KOPT-K1 (cell line): ENCODE results near the gene AP4B1.
"Not testable (repeated sequence)": the region's sequence is repeated elsewhere in the genome, so short reads cannot be mapped to it uniquely, and the experiment has no call there.

Experiments
- H3K27ac ChIP-seq: fragments of 200-600 bp; sonication (generic); 2 replicates; pipeline ENCODE4 v1.5.1; 2016; ENCODE audit warnings: antibody characterized with exemption, mild to moderate bottlenecking, low read depth, low read length; ENCODE audit not compliant: poor library complexity, severe bottlenecking
- H3K36me3 ChIP-seq: fragments of 200-600 bp; sonication (generic); 2 replicates; pipeline ENCODE4 v1.5.1; 2017; ENCODE audit warnings: antibody characterized with exemption, mild to moderate bottlenecking, low read length, moderate library complexity; ENCODE audit not compliant: insufficient read depth
- H3K9me3 ChIP-seq: fragments of 200-600 bp; sonication (generic); 2 replicates; pipeline ENCODE4 v1.5.1; 2017; ENCODE audit warnings: antibody characterized with exemption, low read length, mild to moderate bottlenecking; ENCODE audit not compliant: insufficient read depth, poor library complexity, severe bottlenecking

The AP4B1 gene

DNA sequence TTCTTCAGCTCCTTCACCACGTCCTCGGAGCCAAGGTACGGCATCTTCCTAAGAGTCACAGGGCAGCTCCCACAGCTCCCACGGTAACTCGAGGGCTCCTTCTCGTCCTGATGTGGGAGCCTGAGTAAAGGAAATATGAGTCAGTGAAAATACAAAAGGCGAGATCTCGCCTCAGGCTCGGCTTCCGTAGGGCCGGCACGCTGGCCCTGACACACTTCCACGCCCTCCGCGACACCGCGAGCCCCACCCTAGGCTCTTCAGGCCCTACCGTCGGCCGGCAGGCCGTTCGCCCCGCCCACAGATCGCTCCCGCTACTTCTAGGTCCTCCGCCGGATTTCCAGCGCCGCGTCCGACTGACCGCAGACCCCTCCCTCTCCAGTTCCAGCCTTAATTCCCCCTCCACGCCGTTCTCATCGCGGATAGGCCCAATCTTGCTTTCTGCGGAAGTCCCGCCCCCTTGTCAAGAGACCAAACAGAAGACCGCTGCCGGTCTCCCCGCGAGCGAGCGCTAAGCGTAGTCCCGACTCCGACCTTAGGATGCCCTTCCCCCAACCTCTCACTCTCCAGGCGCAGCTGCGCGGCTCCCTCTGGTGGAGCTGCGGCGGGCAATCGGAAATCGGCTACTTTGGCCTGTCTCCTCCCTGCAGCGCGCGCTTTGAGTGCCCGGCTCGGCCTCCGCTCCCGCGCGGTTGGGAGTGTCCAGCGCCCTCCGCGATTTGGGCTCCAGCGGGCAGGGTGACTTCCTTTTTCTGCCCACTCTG lies at the start of gene AP4B1, which contains the start of gene DCLRE1B:
AP4B1 (minus strand) TSS at position 126 of the 761 bp plus-strand sequence; CDS start at position 44, 82 bp downstream.
DCLRE1B (plus strand) TSS at position 653 of the 761 bp plus-strand sequence. CDS start 261 bp downstream, outside the sequence.
- Histone ChIP-seq H3K36me3 (peaks cover 59% of the 10 kb centered on the region), H3K27ac (peak within 1 kb of the TSS; percentile 85), H3K9me3 (no peaks in the 10 kb centered on the region)

DNA sequence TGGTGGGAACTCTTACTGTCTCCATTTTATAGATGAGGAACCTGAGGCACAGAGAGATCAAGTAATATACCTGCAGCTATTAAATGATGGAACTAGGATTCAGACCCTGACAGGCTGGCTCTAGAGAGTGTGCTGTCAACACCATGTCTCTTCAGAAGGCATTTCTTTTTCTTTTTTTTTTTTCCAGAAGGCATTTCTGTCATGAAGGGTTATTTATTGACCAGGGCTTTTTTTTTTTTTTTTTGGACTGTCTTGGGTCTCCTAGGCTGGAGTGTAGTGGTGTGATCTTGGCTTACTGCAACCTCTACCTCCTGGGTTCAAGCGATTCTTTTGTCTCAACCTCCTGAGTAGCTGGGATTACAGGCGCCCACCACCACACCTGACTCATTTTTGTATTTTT lies 47.1 kb upstream of the AP4B1 start:
- Histone ChIP-seq H3K9me3 (no peaks in the 10 kb centered on the region), H3K27ac (no peak overlapping the region), H3K36me3 (peaks cover 70% of the 10 kb centered on the region)

DNA sequence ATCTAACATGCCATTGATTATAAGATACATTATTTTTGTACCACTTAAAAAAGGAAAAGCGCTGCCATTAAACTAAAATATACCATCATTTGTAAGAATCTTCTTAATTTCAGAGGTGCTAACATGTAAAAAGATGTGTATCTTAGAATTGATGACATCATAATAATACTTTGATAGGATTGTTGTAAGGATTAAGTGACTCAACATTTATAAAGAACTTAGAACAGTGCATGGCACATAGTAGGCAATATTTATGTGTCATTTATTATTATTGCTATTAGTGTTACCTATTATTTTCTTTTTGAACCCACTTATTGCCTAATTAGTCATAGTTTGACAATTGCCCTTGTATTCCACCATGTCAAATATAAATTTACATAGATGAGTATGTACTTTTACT lies 46.3 kb upstream of the AP4B1 start:
- Histone ChIP-seq H3K27ac (no peak overlapping the region), H3K9me3 (no peaks in the 10 kb centered on the region), H3K36me3 (peaks cover 61% of the 10 kb centered on the region)

DNA sequence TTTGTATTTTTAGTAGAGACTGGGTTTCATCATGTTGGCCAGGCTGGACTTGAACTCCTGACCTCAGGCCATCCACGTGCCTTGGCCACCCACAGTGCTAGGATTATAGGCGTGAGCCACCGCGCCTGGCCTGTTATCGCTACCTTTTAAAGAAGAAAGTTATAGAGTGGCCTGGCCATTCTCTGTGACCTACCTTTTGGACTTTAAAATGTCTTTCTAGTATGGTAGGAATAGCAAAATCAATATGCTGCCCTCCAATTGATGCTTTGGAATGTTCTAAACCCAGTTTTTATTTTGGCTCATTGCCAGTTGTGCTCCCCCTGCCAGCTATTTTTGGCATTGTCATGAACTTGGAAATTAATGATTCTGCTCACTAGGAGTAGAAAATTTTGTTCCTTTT lies 44.4 kb upstream of the AP4B1 start:
- no peak overlapping the region for H3K27ac ChIP-seq
- H3K36me3 ChIP-seq: peaks cover 55% of the 10 kb centered on the region

DNA sequence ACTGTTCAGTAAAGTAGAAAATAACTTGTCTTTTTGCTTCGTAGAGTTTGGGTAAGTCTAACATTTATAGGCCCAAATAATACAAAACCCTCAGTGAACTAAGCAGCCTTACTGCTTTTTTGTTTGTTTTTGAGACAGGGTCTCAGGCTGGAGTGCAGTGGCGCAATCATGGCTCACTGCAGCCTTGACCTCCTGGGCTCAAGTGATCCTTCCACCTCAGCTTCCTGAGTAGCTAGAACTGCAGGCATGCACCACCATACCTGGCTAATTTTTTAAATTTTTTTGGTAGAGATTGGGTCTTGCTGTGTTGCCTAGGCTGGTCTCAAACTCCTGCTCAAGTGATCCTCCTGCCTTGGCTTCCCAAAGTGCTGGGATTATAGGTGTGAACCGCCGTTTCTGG lies 43.6 kb upstream of the AP4B1 start:
- not testable (repeated sequence) for H3K9me3 ChIP-seq
- H3K27ac ChIP-seq: peak overlapping the region; percentile 53
- H3K36me3 ChIP-seq: peaks cover 55% of the 10 kb centered on the region

More for the DNA sequence above, 44.4 kb upstream of the AP4B1 start:
- H3K9me3 ChIP-seq: peaks cover 8% of the 10 kb centered on the region

DNA sequence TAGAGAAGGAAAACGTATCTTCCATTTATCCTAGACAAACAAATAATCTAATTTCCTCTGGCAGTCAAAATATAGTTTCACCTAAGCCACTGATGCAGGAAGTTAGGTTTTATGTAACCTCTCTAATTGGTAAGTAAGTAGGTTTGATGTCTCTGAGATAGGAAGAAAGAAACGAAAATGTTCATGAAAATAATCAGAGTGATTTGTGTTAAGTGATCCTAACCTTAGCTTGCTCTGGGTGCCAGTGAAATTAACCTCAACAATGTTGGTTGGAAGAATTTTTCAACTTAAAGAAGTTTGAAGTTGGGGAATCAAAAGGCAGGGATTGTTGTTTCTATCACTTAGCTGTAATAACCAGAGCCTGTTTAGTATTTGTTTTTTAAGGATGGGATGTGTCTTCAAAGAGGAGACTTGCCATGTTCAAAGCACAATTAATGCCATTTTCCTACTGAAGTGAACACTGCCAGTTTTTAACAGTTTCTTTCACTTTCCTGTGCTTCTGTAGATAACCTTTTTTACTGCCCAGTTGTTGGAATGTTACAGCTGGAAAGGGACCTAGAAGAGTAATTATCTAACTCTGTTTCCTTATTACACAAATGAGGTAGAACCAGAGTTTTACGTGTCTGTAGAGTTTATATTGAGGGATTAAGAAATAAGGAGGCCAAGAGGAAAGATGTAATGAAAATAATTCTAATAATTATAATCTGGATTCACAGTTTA lies 42.9 kb upstream of the AP4B1 start:
- peak overlapping the region; percentile 53 for H3K27ac ChIP-seq
- peaks cover 8% of the 10 kb centered on the region for H3K9me3 ChIP-seq
- H3K36me3 ChIP-seq: peaks cover 56% of the 10 kb centered on the region

DNA sequence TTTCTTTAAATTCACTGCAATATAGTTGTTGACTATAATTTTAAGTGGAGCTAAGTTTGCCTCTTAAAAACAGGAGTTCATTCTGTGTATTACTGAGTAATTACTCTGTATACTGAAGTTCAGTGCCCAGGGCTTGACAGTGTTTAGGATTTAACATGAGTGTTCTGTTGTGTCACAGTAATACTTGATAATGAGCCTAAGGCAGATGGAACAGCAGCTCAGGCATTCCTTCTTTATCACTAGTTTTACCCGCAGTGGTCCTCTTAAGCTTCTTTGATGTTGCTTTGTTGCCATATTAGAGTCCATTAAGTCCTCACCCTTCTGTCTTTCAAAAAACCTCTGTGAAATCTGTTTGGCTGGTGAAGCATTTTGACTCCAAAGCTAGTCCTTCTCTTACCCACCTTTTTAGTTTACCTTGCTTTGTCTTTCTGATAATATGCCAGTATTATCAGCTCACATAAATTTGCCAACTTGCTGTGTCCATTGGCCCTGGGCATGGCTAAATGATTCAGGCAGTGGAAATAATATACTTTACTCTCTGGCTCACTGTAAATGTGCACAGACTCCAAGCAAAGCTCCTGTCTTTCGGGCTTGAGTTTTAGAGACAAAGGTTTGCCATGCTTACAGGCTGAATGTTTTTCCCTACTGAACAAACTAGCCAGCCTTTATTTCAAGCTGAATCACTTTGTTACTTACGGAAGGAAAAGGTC lies 42.2 kb upstream of the AP4B1 start:
- H3K9me3 ChIP-seq: peaks cover 8% of the 10 kb centered on the region
- H3K36me3 ChIP-seq: peaks cover 59% of the 10 kb centered on the region
- peak overlapping the region; percentile 53 for H3K27ac ChIP-seq

DNA sequence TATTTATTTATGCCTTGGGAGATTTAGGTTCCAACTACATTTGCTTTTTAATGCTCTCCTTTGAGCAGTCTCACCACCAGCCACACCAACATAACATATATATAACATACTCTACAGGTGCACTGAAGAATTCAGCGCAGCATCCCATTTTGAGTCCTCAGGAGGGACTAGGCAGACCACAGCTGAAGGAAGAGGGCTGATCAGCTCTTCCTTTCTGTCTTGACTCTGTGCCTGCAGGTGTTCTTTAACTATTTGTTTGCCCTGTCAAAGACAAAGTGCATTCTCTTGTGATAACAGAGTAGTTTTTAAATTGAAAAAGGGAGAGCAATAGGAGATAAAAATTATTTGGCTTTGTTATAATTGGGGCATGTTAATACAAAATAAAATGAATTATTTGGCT lies 41.5 kb upstream of the AP4B1 start:
- peaks cover 56% of the 10 kb centered on the region for H3K36me3 ChIP-seq
- H3K27ac ChIP-seq: peak overlapping the region; percentile 17

DNA sequence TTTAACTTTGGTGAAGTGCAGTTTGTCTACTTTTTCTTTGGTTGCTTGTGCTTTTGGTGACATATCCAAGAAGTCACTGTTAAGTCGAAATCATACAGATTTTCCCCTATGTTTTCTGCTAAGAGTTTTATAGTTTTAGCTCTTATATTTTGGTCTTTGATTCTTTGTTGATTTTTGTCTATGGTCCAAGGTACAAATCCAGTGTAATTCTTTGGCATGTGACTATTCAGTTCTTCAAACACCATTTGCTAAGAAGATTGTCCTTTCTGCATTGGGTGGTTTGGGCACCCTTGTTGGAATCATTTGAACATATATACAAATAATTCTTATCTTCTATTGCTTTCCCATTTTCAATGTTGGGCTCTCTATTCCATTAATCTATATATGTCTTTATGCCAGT lies 40.7 kb upstream of the AP4B1 start:
- H3K27ac ChIP-seq: peak overlapping the region; percentile 17
- peaks cover 8% of the 10 kb centered on the region for H3K9me3 ChIP-seq
- H3K36me3 ChIP-seq: peaks cover 57% of the 10 kb centered on the region

More for the DNA sequence above, 41.5 kb upstream of the AP4B1 start:
- H3K9me3 ChIP-seq: peaks cover 8% of the 10 kb centered on the region

DNA sequence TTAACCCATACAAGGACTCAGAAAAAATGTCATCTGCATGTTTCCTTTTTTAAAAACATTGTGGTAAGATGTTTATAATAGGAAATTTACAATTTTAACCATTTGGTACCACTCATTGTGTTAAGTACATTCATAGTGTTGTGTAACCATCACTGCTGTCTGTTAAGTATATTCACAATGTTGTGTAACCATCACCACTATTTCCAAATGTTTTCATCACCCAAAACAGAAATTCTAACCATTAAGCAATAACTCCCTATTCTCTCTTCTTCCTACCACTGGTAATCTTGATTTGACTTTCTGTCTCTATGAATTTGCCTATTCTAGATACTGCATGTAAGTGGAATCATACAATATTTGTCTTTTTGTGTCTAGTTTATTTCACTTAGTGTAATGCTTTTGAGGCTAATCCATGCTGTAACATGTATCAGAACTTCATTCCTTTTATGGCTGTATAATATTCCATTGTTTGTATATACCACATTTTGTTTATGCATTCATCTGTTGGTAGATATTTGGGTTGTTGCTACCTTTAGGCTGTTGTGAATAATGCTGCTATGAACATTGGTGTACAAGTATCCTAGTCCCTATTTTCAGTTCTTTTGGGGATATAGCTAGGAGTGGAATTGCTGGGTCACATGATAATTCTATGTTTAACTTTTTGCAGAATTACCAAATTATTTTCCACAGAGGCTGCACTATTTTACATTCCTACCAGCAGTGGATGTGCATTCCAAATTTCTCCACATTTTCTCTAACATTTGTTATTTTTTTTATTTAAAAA lies 38.6 kb upstream of the AP4B1 start:
- Histone ChIP-seq H3K27ac (no peak overlapping the region), H3K36me3 (peaks cover 48% of the 10 kb centered on the region)

DNA sequence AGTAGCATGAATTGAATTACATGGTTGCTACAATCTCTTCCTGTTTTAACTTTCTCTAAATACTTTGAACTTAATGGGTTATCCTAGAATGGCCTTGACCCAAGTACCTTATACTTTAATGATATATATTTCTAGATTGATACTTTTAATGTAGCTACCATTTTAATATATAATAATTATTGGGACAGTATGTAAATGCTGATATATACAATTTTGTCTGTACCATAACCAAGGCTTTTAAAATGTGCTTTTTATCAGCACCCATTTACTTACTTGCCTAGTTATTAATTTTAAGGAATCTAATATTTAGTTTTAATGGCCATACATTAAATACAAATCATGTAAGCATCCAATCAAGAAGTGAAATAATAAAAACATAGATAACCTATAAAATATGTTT lies 37.9 kb upstream of the AP4B1 start:
- H3K9me3 ChIP-seq: peaks cover 8% of the 10 kb centered on the region
- H3K36me3 ChIP-seq: peaks cover 47% of the 10 kb centered on the region
- no peak overlapping the region for H3K27ac ChIP-seq

More for the DNA sequence above, 38.6 kb upstream of the AP4B1 start:
- H3K9me3 ChIP-seq: peaks cover 8% of the 10 kb centered on the region

DNA sequence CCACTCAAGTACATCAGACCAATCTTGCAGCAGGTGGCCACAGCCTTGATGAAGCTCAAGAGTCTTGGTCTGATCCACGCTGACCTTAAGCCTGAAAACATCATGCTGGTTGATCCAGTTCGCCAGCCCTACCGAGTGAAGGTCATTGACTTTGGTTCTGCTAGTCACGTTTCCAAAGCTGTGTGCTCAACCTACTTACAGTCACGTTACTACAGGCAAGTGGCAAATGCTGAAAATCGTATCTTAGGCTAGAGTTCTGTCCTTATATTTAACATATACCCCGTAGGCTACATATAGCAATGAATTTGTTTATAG lies 36.6 kb upstream of the AP4B1 start:
- Histone ChIP-seq H3K9me3 (peaks cover 8% of the 10 kb centered on the region), H3K27ac (peak overlapping the region; percentile 65), H3K36me3 (peaks cover 47% of the 10 kb centered on the region)

DNA sequence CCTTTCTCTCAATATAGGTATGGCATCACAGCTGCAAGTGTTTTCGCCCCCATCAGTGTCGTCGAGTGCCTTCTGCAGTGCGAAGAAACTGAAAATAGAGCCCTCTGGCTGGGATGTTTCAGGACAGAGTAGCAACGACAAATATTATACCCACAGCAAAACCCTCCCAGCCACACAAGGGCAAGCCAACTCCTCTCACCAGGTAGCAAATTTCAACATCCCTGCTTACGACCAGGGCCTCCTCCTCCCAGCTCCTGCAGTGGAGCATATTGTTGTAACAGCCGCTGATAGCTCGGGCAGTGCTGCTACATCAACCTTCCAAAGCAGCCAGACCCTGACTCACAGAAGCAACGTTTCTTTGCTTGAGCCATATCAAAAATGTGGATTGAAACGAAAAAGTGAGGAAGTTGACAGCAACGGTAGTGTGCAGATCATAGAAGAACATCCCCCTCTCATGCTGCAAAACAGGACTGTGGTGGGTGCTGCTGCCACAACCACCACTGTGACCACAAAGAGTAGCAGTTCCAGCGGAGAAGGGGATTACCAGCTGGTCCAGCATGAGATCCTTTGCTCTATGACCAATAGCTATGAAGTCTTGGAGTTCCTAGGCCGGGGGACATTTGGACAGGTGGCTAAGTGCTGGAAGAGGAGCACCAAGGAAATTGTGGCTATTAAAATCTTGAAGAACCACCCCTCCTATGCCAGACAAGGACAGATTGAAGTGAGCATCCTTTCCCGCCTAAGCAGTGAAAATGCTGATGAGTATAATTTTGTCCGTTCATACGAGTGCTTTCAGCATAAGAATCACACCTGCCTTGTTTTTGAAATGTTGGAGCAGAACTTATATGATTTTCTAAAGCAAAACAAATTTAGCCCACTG lies 36.0 kb upstream of the AP4B1 start:
- peaks cover 47% of the 10 kb centered on the region for H3K36me3 ChIP-seq
- peaks cover 8% of the 10 kb centered on the region for H3K9me3 ChIP-seq
- peak overlapping the region; percentile 65 for H3K27ac ChIP-seq

DNA sequence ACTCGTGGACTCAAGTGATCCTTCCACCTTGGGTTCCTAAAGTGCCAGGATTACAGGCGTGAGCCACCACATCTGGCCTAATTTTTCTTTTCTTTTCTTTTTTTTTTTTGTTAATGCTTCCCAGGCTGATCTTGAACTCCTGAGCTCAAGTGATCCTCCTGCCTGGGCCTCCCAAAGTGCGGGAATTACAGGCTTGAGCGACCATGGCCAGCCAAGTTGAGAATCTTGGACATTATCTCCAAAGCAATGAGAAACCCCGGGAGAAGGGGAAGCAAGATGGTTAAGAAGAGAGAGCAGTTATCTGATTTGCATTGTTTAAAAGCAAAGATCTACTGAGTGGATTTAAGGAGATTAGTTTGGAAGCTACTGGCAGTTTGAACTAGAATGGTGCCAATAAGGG lies 33.6 kb upstream of the AP4B1 start:
- H3K36me3 ChIP-seq: peaks cover 36% of the 10 kb centered on the region
- H3K9me3 ChIP-seq: no peaks in the 10 kb centered on the region
- H3K27ac ChIP-seq: no peak overlapping the region
